ENCODE measurements around the gene GMPR.

DNA sequence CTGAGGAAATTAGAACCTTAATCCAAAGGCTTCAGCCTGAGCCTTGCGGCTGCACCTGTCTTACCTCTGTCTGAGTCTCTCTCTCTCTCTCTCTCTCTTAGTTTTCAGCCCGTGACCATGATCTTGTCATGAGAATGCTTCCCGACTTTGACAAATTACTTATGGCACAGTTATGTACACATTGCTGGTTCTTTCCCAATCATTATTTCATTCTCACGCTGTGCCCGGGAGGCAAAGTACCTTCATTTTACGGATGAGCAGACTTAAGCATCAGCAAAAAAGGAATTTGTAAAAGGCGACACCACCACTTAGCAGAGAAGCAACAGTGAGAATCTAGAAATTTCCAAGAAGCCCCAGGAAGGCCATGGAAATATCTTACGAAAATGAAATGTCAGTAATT is 54.6 kb downstream of the GMPR start:
- TF ChIP-seq, protein P1, sequence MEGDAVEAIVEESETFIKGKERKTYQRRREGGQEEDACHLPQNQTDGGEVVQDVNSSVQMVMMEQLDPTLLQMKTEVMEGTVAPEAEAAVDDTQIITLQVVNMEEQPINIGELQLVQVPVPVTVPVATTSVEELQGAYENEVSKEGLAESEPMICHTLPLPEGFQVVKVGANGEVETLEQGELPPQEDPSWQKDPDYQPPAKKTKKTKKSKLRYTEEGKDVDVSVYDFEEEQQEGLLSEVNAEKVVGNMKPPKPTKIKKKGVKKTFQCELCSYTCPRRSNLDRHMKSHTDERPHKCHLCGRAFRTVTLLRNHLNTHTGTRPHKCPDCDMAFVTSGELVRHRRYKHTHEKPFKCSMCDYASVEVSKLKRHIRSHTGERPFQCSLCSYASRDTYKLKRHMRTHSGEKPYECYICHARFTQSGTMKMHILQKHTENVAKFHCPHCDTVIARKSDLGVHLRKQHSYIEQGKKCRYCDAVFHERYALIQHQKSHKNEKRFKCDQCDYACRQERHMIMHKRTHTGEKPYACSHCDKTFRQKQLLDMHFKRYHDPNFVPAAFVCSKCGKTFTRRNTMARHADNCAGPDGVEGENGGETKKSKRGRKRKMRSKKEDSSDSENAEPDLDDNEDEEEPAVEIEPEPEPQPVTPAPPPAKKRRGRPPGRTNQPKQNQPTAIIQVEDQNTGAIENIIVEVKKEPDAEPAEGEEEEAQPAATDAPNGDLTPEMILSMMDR (conservative IDR thresholded peaks at IDR 0.05), result no peak
- no peak for TF ChIP-seq EZH2 (IDR thresholded peaks at IDR 0.05; ENCODE audit: low read depth)

Data from PC-9 (cell line).